OCI-M1 (cell line): ENCODE data around the gene GPR137C.

ENCODE experiments used
- DNase-seq: peaks from one replicate; lab custom pipeline; 2025; lab: John Stamatoyannopoulos, UW

GPR137C gene

GRCh38 chr14:52678591-52678990 lies 126.0 kb downstream of the GPR137C start:
- peak; percentile 13 for DNase-seq

- DNase-seq, result no peak
Measured at GRCh38 chr14:52683985-52684520, 131.4 kb downstream of the GPR137C start.

- no peak for DNase-seq
Measured at GRCh38 chr14:52686176-52686575, 133.5 kb downstream of the GPR137C start.
